GM12878 (cell line): Measurements from ENCODE around the gene CREB3L1. TPM values are rescaled to one million over a fixed set of nuclear protein-coding genes. Genes with fewer than 3 reads are reported as not detected.

Experiments used
- ATF3 ChIP-seq: IDR thresholded peaks from 2 replicates; pipeline ENCODE4 v1.6.1; 2011; ENCODE audit warnings: low read depth, mild to moderate bottlenecking, low read length, moderate library complexity, borderline replicate concordance; ENCODE audit errors: extremely low read depth
- BMI1 ChIP-seq: fragments of 450-650 bp; IDR thresholded peaks from 2 replicates; pipeline ENCODE4 v1.6.1; 2016; ENCODE audit warnings: mild to moderate bottlenecking, moderate library complexity, borderline replicate concordance
- EP300 ChIP-seq, 2 experiments: fragments of 150-350 bp in 1 of 2; IDR thresholded peaks; 2 replicates each; pipeline ENCODE4 v1.6.1; 2011 to 2012; ENCODE audit warnings: low read depth in 2 of 2, low read length in 2 of 2, borderline replicate concordance in 1 of 2, improper control_type of control experiment in 1 of 2, inconsistent platforms in 1 of 2; ENCODE audit not compliant: control insufficient read depth in 1 of 2
- GATAD2B ChIP-seq: fragments of 450-650 bp; conservative IDR thresholded peaks from 2 replicates; pipeline ENCODE4 v1.6.1; 2017; ENCODE audit warnings: low read depth, mild to moderate bottlenecking, moderate library complexity
- HDGF ChIP-seq: fragments of 450-650 bp; IDR thresholded peaks from 2 replicates; pipeline ENCODE4 v1.6.1; 2016; ENCODE audit warnings: antibody characterized with exemption
- IRF3 ChIP-seq: fragments of 450-650 bp; IDR thresholded peaks from 2 replicates; pipeline ENCODE4 v1.6.1; 2014; ENCODE audit warnings: mild to moderate bottlenecking
- KAT2A ChIP-seq: conservative IDR thresholded peaks from 2 replicates; pipeline ENCODE4 v1.6.1; 2011; ENCODE audit warnings: low read depth, low read length; ENCODE audit not compliant: control insufficient read depth
- MLLT1 ChIP-seq: fragments of 450-650 bp; IDR thresholded peaks from 2 replicates; pipeline ENCODE4 v1.6.1; 2016; ENCODE audit warnings: mild to moderate bottlenecking
- MTA3 ChIP-seq: IDR thresholded peaks from 2 replicates; pipeline ENCODE4 v1.6.1; 2012; ENCODE audit warnings: low read length, inconsistent platforms, borderline replicate concordance
- MYB ChIP-seq: fragments of 150-350 bp; IDR thresholded peaks from 2 replicates; pipeline ENCODE4 v1.6.1; 2014; ENCODE audit warnings: mild to moderate bottlenecking, low read depth, low read length, borderline replicate concordance
- NFYA ChIP-seq: IDR thresholded peaks from 2 replicates; pipeline ENCODE4 v1.6.1; 2011; ENCODE audit warnings: low read depth, mild to moderate bottlenecking, low read length, improper control_type of control experiment, borderline replicate concordance
- NFYB ChIP-seq: IDR thresholded peaks from 2 replicates; pipeline ENCODE4 v1.6.1; 2011; ENCODE audit warnings: low read depth, mild to moderate bottlenecking, low read length, improper control_type of control experiment, moderate library complexity; ENCODE audit not compliant: insufficient read depth
- PML ChIP-seq: IDR thresholded peaks from 2 replicates; pipeline ENCODE4 v1.6.1; 2012; ENCODE audit warnings: low read length, inconsistent platforms
- SMAD1 ChIP-seq: fragments of 450-650 bp; IDR thresholded peaks from 2 replicates; pipeline ENCODE4 v1.6.1; 2018; ENCODE audit warnings: mild to moderate bottlenecking, low read depth; ENCODE audit not compliant: partially characterized antibody
- SMAD5 ChIP-seq: IDR thresholded peaks from 2 replicates; pipeline ENCODE4 v1.6.1; 2016; ENCODE audit warnings: antibody characterized with exemption, low read depth
- TAF1 ChIP-seq: IDR thresholded peaks from 2 replicates; pipeline ENCODE4 v1.6.1; 2011; ENCODE audit warnings: mild to moderate bottlenecking, low read depth, low read length, borderline replicate concordance
- ZNF24 ChIP-seq: fragments of 450-650 bp; IDR thresholded peaks from 2 replicates; pipeline ENCODE4 v1.6.1; 2017; ENCODE audit warnings: antibody characterized with exemption, mild to moderate bottlenecking
- polyA plus RNA-seq, 11 experiments: library from polyadenylated mRNA; depleted of rRNA in 4 of 11; unstranded in 6 of 11; stranded (reverse) in 5 of 11; fragments of >200 nt; fragmentation: Nextera tagmentation in 4 of 11; fragmentation: Illumina TruSeq in 1 of 11; extraction: Ambion mirVana in 4 of 11; extraction: Trizol in 1 of 11; gene quantifications; 1 replicate in 1 of 11; 2 replicates in 10 of 11; pipeline versions ENCODE4 v1.2.1 to v1.2.3, GENCODE V29; 2011 to 2016; ENCODE audit warnings: inconsistent platforms in 2 of 11, missing spikeins in 2 of 11, low read depth in 1 of 11
- total RNA-seq, 4 experiments: library from RNA; depleted of rRNA in 3 of 4; stranded (reverse); fragments of >200 nt in 3 of 4; fragmentation: Illumina TruSeq in 1 of 4; extraction: Trizol in 1 of 4; gene quantifications; 2 replicates each; pipeline versions ENCODE4 v1.2.1 to v1.2.3, GENCODE V29; 2013 to 2021
- TF ChIP-seq, protein P1 (sequence below): fragments of 150-350 bp; IDR thresholded peaks from 2 replicates; pipeline ENCODE4 v1.6.1; 2016; ENCODE audit warnings: low read depth, low read length
- TF ChIP-seq, protein P2 (sequence below): fragments of 450-650 bp; formaldehyde crosslinking; IDR thresholded peaks from 2 replicates; pipeline ENCODE4 v1.5.0; 2022; ENCODE audit warnings: mild to moderate bottlenecking, missing genetic modification characterization

The CREB3L1 gene
- total and polyA plus RNA-seq, 10 of the 15 experiments (the other 5 are each of a cell fraction or from before 2014, with no cell fraction given): 0.03 to 1.4 (median 0.22) TPM

DNA sequence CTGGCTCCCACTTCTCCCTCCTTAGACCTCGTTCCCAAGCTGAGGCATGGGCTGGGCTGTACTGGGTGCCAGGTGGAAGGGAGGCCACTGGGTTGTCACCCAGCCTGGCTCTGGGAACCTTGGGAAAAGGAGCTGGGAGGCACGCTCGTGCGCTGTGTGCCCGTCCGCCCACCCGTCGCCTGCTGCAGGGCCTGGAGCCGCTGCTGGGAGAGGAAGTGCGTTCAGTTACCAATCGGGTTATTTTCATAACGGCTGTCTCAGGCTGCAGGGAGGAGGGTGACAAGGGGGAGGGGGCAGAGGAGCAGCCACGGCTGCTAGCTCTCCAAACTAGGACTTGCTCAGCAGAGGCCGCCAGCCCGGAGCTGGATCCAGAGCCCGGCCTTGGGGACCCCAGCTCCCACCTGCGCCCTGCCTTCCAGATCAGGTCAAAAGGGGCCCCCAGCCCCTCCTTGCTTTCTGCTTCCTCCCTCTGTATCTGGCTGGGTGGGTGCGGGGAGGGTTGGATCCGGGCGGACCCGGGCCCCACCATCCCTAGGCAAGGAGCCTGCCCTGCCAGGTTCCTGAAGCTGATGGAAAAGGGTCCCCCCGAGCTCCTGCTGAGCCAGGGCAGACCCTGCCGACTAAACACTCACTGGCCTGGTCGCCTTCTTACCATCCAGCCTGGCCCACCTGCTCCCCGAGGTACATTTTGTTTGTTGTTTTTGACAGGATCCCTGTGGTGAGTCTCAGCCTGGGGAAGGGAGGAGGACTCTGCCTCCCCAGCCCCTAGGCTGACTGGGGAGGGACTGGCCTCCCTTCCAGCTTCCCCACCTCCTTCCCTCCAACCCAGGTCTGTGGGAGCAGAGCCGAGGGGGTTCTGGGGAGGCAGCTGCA, 84.1 kb downstream of the CREB3L1 start (continued):
- TF ChIP-seq ATF3 (no peak), TAF1 (peak; percentile 59; the same call in 1 of the 2 replicates), MLLT1 (peak; percentile 55; the same call in 1 of the 2 replicates), IRF3 (no peak), NFYB (no peak), GATAD2B (peak; percentile 93), HDGF (peak; percentile 97), EP300 (IDR thresholded peaks at IDR 0.05; ENCODE audit: borderline replicate concordance in 1 of 2, control insufficient read depth in 1 of 2, low read depth in 2 of 2, low read length in 2 of 2) (peak; percentile 33 to 43; a peak in 2 of 4 replicates), PML (no peak), NFYA (no peak), KAT2A (no peak), SMAD1 (no peak), MYB (peak; percentile 64; the same call in 1 of the 2 replicates), ZNF24 (no peak), SMAD5 (peak; percentile 22; the same call in 1 of the 2 replicates), BMI1 (no peak), MTA3 (no peak)
- TF ChIP-seq, protein P1, sequence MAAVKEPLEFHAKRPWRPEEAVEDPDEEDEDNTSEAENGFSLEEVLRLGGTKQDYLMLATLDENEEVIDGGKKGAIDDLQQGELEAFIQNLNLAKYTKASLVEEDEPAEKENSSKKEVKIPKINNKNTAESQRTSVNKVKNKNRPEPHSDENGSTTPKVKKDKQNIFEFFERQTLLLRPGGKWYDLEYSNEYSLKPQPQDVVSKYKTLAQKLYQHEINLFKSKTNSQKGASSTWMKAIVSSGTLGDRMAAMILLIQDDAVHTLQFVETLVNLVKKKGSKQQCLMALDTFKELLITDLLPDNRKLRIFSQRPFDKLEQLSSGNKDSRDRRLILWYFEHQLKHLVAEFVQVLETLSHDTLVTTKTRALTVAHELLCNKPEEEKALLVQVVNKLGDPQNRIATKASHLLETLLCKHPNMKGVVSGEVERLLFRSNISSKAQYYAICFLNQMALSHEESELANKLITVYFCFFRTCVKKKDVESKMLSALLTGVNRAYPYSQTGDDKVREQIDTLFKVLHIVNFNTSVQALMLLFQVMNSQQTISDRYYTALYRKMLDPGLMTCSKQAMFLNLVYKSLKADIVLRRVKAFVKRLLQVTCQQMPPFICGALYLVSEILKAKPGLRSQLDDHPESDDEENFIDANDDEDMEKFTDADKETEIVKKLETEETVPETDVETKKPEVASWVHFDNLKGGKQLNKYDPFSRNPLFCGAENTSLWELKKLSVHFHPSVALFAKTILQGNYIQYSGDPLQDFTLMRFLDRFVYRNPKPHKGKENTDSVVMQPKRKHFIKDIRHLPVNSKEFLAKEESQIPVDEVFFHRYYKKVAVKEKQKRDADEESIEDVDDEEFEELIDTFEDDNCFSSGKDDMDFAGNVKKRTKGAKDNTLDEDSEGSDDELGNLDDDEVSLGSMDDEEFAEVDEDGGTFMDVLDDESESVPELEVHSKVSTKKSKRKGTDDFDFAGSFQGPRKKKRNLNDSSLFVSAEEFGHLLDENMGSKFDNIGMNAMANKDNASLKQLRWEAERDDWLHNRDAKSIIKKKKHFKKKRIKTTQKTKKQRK: no peak
- TF ChIP-seq, protein P2, sequence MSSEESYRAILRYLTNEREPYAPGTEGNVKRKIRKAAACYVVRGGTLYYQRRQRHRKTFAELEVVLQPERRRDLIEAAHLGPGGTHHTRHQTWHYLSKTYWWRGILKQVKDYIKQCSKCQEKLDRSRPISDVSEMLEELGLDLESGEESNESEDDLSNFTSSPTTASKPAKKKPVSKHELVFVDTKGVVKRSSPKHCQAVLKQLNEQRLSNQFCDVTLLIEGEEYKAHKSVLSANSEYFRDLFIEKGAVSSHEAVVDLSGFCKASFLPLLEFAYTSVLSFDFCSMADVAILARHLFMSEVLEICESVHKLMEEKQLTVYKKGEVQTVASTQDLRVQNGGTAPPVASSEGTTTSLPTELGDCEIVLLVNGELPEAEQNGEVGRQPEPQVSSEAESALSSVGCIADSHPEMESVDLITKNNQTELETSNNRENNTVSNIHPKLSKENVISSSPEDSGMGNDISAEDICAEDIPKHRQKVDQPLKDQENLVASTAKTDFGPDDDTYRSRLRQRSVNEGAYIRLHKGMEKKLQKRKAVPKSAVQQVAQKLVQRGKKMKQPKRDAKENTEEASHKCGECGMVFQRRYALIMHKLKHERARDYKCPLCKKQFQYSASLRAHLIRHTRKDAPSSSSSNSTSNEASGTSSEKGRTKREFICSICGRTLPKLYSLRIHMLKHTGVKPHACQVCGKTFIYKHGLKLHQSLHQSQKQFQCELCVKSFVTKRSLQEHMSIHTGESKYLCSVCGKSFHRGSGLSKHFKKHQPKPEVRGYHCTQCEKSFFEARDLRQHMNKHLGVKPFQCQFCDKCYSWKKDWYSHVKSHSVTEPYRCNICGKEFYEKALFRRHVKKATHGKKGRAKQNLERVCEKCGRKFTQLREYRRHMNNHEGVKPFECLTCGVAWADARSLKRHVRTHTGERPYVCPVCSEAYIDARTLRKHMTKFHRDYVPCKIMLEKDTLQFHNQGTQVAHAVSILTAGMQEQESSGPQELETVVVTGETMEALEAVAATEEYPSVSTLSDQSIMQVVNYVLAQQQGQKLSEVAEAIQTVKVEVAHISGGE (CRISPR knock-in tag): no peak
